Tracheal epithelial cell (primary cell): Measurements from ENCODE around the gene TRMT1. TPM values are rescaled to one million over a fixed set of nuclear protein-coding genes. Genes with fewer than 3 reads are reported as not detected.

Source experiments
- total RNA-seq: library from RNA; depleted of rRNA; stranded (reverse); fragments of >200 nt; gene quantifications from 2 replicates; pipeline ENCODE4 v1.2.1, GENCODE V29; 2014

Gene TRMT1
- 76.9 and 79.5 TPM in 2 replicates for total RNA-seq

DNA sequence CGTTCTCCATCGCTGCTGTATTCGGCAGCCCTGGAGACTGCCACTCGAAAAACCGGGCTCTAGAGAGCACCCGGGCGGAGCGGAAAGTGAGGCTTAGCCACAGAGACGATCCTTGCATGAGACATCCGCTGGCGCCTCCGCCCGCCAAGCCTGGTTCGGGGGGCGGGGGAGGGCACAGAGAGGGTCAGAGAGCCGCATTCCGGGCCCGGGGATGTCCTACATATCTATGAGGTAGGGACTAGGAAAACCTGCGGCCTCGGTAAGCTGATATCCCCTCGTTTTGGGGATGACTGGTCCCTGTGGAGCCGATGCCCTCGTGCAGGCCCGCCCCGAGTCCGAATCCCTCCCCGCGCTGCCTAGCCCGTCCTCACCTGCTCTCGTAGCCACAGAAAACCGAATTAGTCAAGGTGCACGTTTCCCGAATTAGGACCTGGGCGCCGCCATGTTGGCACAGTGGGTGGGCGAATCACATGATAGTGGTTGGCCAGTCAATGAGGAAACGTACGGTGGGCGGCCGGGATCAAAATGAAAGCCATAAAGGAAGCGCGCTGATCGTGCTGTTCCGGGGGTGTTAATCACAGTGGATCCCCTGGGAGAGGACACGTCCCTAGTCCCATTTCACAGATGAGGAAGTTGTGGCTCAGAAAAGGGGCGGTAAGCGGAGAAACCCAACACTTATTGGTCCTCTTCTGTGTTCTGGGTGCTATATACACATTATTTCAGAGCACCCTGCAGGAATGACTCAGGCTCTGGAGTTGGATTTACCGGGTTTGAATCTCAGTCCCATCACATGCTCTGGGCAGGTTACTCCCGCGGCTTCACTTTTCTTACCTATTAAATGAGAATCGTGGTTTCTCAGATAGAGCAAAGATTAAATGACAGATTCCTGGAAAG, at the start of gene TRMT1:
Gene TRMT1, minus strand, starts transcription at position 459 of the 894 bp plus-strand sequence. Its CDS starts 341 bp downstream, at position 118.

DNA sequence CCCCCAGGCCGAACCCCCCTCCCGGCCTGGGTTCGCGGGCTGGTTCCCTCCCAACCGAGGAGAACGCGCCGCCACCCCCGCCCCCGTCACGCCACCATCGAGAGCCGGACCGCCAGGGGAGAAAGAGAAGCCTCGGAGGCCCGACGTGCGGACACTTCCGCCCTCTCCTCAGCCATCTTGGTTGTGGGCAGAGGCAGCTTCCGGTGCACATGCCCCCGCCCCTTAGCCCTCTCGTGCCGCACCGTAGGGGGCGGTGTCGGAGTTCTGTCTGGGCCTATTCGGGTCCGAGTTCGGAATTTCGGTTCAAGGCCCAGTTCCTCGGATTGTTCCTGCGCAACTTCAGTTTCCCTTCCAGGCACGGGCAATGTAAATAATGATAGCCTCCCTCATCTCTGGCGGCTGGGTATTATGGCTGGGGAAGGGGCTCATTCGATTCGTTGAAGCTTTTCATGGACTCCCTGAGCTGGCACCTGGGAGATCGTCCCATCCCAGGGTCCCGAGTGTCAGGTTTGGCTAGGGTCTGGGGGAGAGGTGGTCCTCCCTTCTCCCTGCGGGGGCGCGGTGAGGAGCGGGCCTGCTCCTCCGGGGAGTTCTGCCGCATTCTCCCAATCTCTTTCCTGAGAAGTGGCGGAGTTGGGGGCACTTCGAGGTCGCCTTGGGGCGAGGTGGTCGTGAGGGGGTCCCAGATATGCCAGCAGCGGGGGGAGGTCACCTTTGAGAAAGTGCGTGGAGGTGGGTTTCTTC, 33.8 kb upstream of the TRMT1 start, which contains the start of the genes IER2 and STX10:
Gene IER2, plus strand, starts transcription at position 225 of the 744 bp plus-strand sequence. CDS start 2,776 bp downstream, outside the sequence.
Gene STX10, minus strand, starts transcription at position 189 of the 744 bp plus-strand sequence. CDS start 202 bp downstream, outside the sequence.

DNA sequence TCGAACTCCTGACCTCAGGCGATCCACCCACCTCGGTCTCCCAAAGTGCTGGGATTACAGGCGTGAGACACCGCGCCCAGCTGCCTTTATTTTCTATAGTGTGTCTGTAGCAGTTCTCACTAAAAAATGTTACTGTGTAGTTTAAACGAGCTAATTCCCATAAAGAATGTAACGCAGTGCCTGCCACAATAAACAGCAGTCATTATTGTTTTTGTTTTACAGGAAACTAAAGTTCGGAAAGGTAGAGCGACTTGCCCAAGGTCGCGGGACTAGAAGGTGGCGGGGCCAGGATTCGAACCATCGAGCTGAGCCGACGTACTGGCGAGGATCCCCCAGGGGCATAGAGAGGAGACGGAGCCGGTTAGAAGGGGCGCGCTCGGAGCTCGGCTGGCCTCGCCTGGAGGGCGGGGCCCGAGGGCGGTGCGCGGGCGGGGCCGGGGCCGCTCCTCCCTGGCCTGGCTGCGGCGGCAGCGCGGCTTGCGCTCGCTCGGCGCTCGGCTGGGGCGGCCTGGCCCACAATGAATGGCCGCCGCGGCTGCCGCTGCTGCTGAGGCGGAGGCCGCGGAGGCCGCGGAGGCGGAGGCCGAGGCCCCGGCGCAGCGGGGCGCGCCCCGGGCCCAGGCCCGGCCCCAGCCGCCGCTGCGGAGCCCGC, 1.4 kb upstream of the TRMT1 start, which contains the start of gene NACC1:
Gene NACC1, plus strand, starts transcription at position 493 of the 652 bp plus-strand sequence. CDS start 16,944 bp downstream, outside the sequence.

DNA sequence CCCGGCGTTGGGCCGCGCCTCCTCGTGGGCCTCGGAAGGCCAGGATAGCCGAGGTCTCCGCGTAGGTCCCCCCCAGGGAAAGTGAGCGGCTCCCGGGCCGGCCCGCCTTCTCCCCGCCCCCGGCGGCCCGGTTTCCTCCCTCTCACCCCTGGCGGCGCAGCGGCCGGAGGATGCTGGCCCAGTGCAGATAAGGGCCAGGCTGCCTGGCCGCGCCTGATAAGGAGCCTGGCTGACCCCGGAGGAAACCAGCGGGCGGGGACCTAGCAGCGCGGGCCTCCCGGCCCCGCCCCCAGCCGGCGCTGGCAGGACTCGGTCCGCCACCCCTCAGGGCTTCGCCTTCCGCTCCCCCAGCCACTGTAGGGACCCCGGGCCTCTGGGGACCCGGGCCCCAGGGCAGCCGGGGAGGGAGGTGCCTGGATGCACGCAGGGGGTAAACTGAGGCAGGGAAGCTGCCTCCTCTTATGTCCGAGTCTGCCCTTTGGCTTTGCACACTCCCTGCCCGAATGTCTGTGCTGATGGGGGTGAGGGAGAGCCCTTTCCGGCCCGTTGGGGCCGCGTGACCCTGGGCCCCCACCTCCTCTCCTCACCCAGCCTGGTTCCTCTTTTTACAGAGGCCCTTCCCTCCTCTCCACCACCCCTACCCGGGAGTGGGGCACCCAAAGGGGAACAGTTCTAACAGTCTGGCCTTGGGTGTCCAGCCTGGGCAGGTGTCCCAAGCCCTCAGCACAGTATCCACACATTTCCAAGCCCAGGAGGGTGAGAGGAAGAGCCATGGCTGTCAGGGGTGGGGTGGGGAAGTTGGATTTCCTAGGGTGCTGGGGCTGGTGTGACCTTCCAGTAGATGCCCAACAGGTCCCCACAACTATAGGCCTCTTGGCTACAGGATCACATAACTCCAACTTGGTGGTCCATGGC, 13.6 kb downstream of the TRMT1 start, which contains the start of gene LYL1:
Gene LYL1, minus strand, starts transcription at position 193 of the 915 bp plus-strand sequence. CDS start 1,687 bp downstream, outside the sequence.

Other genes starting within 250 kb of the TRMT1 start
- 25.8 and 48.2 TPM in 2 replicates for gene DNASE2, start 235.3 kb downstream of the TRMT1 start, total RNA-seq
- gene KLF1, start 229.5 kb downstream of the TRMT1 start, total RNA-seq: 0.24 TPM in 1 of 2 replicates, not detected in the other
- gene GCDH, start 225.6 kb downstream of the TRMT1 start, total RNA-seq: 21.5 and 28.9 TPM in 2 replicates
- gene SYCE2, start 197.4 kb downstream of the TRMT1 start, total RNA-seq: not detected in 2 replicates
- 77.2 and 78.3 TPM in 2 replicates for gene FARSA, start 183.0 kb downstream of the TRMT1 start, total RNA-seq
- gene CALR, start 178.1 kb downstream of the TRMT1 start, total RNA-seq: 522 and 1,123 TPM in 2 replicates
- 71.6 and 126 TPM in 2 replicates for gene RAD23A, start 170.9 kb downstream of the TRMT1 start, total RNA-seq
- 16.8 and 22.9 TPM in 2 replicates for gene GADD45GIP1, start 159.5 kb downstream of the TRMT1 start, total RNA-seq
- 0.24 TPM in 1 of 2 replicates, not detected in the other for gene DAND5, start 147.2 kb downstream of the TRMT1 start, total RNA-seq
- gene NFIX, start 121.3 kb downstream of the TRMT1 start, total RNA-seq: 8.7 and 16.6 TPM in 2 replicates
- gene LYL1, start 13.9 kb downstream of the TRMT1 start, total RNA-seq: 0.72 and 4.3 TPM in 2 replicates
- gene NACC1, start 1.5 kb upstream of the TRMT1 start, total RNA-seq: 37.1 and 43.1 TPM in 2 replicates
- 68.7 and 69.7 TPM in 2 replicates for gene STX10, start 33.6 kb upstream of the TRMT1 start, total RNA-seq
- 18.8 and 23.0 TPM in 2 replicates for gene IER2, start 33.7 kb upstream of the TRMT1 start, total RNA-seq